GM19467 (cell line): Measurements from ENCODE around the gene TUNAR.

Experiments used
- ATAC-seq: cut with Tn5 transposase; IDR thresholded peaks from one replicate; pipeline ENCODE4 v1.9.1; 2021; ENCODE audit warnings: mild to moderate bottlenecking, moderate library complexity; ENCODE audit not compliant: unreplicated experiment

The TUNAR gene

GRCh38 chr14:95911456-95911855, 34.8 kb downstream of the TUNAR start:
- ATAC-seq = no peak

- ATAC-seq = no peak
These were observed 38.7 kb downstream of the TUNAR start for GRCh38 chr14:95915330-95915729.

GRCh38 chr14:95918466-95918865, 41.8 kb downstream of the TUNAR start:
- no peak for ATAC-seq

- ATAC-seq = no peak
These were observed 44.3 kb downstream of the TUNAR start for GRCh38 chr14:95920769-95921438.

GRCh38 chr14:95922080-95922479, 45.4 kb downstream of the TUNAR start:
- no peak for ATAC-seq

GRCh38 chr14:95928751-95929150, 52.1 kb downstream of the TUNAR start:
- no peak for ATAC-seq

GRCh38 chr14:95931384-95931783, 54.8 kb downstream of the TUNAR start:
- ATAC-seq = no peak

GRCh38 chr14:95935228-95935822, 58.7 kb downstream of the TUNAR start:
- ATAC-seq = no peak

- ATAC-seq = no peak
These were observed 59.4 kb downstream of the TUNAR start for GRCh38 chr14:95936041-95936440.

- no peak for ATAC-seq
These were observed 62.7 kb downstream of the TUNAR start for GRCh38 chr14:95939335-95939734.

- ATAC-seq = no peak
These were observed 65.3 kb downstream of the TUNAR start for GRCh38 chr14:95941897-95942296.

- no peak for ATAC-seq
These were observed 67.1 kb downstream of the TUNAR start for GRCh38 chr14:95943699-95944098.

GRCh38 chr14:95944462-95944861, 67.8 kb downstream of the TUNAR start:
- ATAC-seq = no peak

- no peak for ATAC-seq
These were observed 70.2 kb downstream of the TUNAR start for GRCh38 chr14:95946867-95947266.

- ATAC-seq = no peak
These were observed 71.9 kb downstream of the TUNAR start for GRCh38 chr14:95948558-95948981.

- no peak for ATAC-seq
These were observed 74.7 kb downstream of the TUNAR start for GRCh38 chr14:95951359-95951758.

- no peak for ATAC-seq
These were observed 76.6 kb downstream of the TUNAR start for GRCh38 chr14:95953111-95953724.

GRCh38 chr14:95956601-95957460, 80.2 kb downstream of the TUNAR start:
- no peak for ATAC-seq

- no peak for ATAC-seq
These were observed 81.5 kb downstream of the TUNAR start for GRCh38 chr14:95958105-95958504.

- ATAC-seq = no peak
These were observed 82.7 kb downstream of the TUNAR start for GRCh38 chr14:95959317-95959716.

GRCh38 chr14:95961481-95961880, 84.8 kb downstream of the TUNAR start:
- no peak for ATAC-seq
